CD4-positive, CD25-positive, alpha-beta regulatory T cell (primary cell): Measurements from ENCODE around the gene NCBP3. TPM values are rescaled to one million over a fixed set of nuclear protein-coding genes. Genes with fewer than 3 reads are reported as not detected.
"Not testable (repeated sequence)": the region's sequence is repeated elsewhere in the genome, so short reads cannot be mapped to it uniquely, and the experiment has no call there.

ENCODE experiments used
- ATAC-seq, 2 donors: fragments of 150-1000 bp; cut with Tn5 transposase; one replicate each; pipeline ENCODE4 v1.10.0; 2021; ENCODE audit warnings: low read depth in 2 of 2, moderate number of reproducible peaks in 2 of 2, moderate library complexity in 1 of 2
- DNase-seq, 3 donors: peaks; one replicate each; pipeline versions ENCODE4 v3.0.0 to v3.0.0-alpha.2; 2012 to 2022; ENCODE audit warnings: mixed read lengths in 1 of 3
- H3K27ac ChIP-seq: one replicate; pipeline ENCODE4 v1.7.0; 2013; ENCODE audit warnings: mild to moderate bottlenecking, low read length; ENCODE audit not compliant: insufficient read depth, poor library complexity, severe bottlenecking
- H3K27me3 ChIP-seq: one replicate; pipeline ENCODE4 v1.7.0; 2013; ENCODE audit warnings: low read length; ENCODE audit not compliant: control insufficient read depth, insufficient read depth
- H3K36me3 ChIP-seq: one replicate; pipeline ENCODE4 v1.7.0; 2013; ENCODE audit warnings: mild to moderate bottlenecking, low read length, moderate library complexity; ENCODE audit not compliant: control insufficient read depth, insufficient read depth
- H3K4me1 ChIP-seq: 2 replicates; pipeline ENCODE4 v1.7.0; 2013; ENCODE audit warnings: mild to moderate bottlenecking, low read length; ENCODE audit not compliant: insufficient read depth, control insufficient read depth, poor library complexity, severe bottlenecking
- H3K4me3 ChIP-seq: one replicate; pipeline ENCODE4 v1.7.0; 2013; ENCODE audit warnings: low read depth, mild to moderate bottlenecking, low read length, moderate library complexity
- H3K9me3 ChIP-seq, 2 experiments: 1 replicate in 1 of 2; 2 replicates in 1 of 2; pipeline ENCODE4 v1.7.0; 2013; ENCODE audit warnings: low read length in 2 of 2, mild to moderate bottlenecking in 1 of 2, moderate library complexity in 1 of 2; ENCODE audit not compliant: control insufficient read depth in 2 of 2
- H3K27ac Mint-ChIP-seq, 3 donors: one replicate each; pipeline ENCODE4 v1.8.0; 2020 to 2022; ENCODE audit warnings: mild to moderate bottlenecking in 3 of 3, mixed read lengths in 3 of 3, moderate library complexity in 2 of 3
- H3K27me3 Mint-ChIP-seq: one replicate; pipeline ENCODE4 v1.8.0; 2022; ENCODE audit warnings: mild to moderate bottlenecking, mixed read lengths
- H3K36me3 Mint-ChIP-seq: one replicate; pipeline ENCODE4 v1.8.0; 2020; ENCODE audit warnings: mixed read lengths
- H3K4me1 Mint-ChIP-seq, 4 donors: one replicate each; pipeline ENCODE4 v1.8.0; 2020 to 2022; ENCODE audit warnings: mixed read lengths in 4 of 4, mild to moderate bottlenecking in 1 of 4
- H3K4me3 Mint-ChIP-seq, 4 donors: one replicate each; pipeline ENCODE4 v1.8.0; 2020 to 2022; ENCODE audit warnings: mild to moderate bottlenecking in 4 of 4, mixed read lengths in 4 of 4, moderate library complexity in 3 of 4
- H3K9me3 Mint-ChIP-seq, 7 donors: one replicate each; pipeline ENCODE4 v1.8.0; 2020 to 2022; ENCODE audit warnings: mixed read lengths in 7 of 7, mild to moderate bottlenecking in 3 of 7, moderate library complexity in 2 of 7
- polyA plus RNA-seq, 4 donors: library from polyadenylated mRNA; unstranded; fragments of 300-500 nt; fragmentation: Illumina TruSeq; gene quantifications; one replicate each; pipeline ENCODE4 v1.2.3, GENCODE V29; 2021
- total RNA-seq: library from RNA; stranded (reverse); gene quantifications from one replicate; pipeline ENCODE4 v1.2.3, GENCODE V29; 2022

Gene NCBP3
- total and polyA plus RNA-seq, 5 donors from 2014 or later: 10.5 to 46.0 (median 12.8) TPM

- not testable (repeated sequence) for DNase-seq, H3K27me3 ChIP-seq, H3K27me3 Mint-ChIP-seq, H3K27ac Mint-ChIP-seq, H3K4me3 ChIP-seq, H3K9me3 ChIP-seq, H3K27ac ChIP-seq, H3K36me3 ChIP-seq, H3K36me3 Mint-ChIP-seq, ATAC-seq, H3K4me3 Mint-ChIP-seq, H3K9me3 Mint-ChIP-seq
- peaks cover 4 to 37% (median 16%) of the 10 kb centered on the region in 4 donors for H3K4me1 Mint-ChIP-seq
- H3K4me1 ChIP-seq: peaks cover 21% of the 10 kb centered on the region
These were observed 51.9 kb downstream of the NCBP3 start for GRCh38 chr17:3794152-3794551.

GRCh38 chr17:3793258-3793657, 52.8 kb downstream of the NCBP3 start:
- not testable (repeated sequence) for H3K4me3 ChIP-seq, H3K27ac ChIP-seq, H3K27me3 ChIP-seq, DNase-seq, H3K4me3 Mint-ChIP-seq, H3K9me3 Mint-ChIP-seq, H3K9me3 ChIP-seq, H3K36me3 ChIP-seq, H3K36me3 Mint-ChIP-seq, ATAC-seq, H3K27ac Mint-ChIP-seq, H3K27me3 Mint-ChIP-seq
- peaks cover 4 to 36% (median 17%) of the 10 kb centered on the region in 4 donors for H3K4me1 Mint-ChIP-seq
- H3K4me1 ChIP-seq: peaks cover 23% of the 10 kb centered on the region

- no peak overlapping the region for H3K4me3 ChIP-seq
- Mint-ChIP-seq H3K9me3 (no peaks in the 10 kb centered on the region), H3K36me3 (no peaks in the 10 kb centered on the region), H3K4me1 (peaks cover 4 to 37% (median 20%) of the 10 kb centered on the region in 4 donors), H3K27ac (peak overlapping the region in 1 of 3 donors; percentile 59), H3K27me3 (peaks cover 4% of the 10 kb centered on the region), H3K4me3 (no peak overlapping the region)
- H3K9me3 ChIP-seq: no peaks in the 10 kb centered on the region
- ATAC-seq (no peak), DNase-seq (no peak)
- no peaks in the 10 kb centered on the region for H3K36me3 ChIP-seq
- H3K4me1 ChIP-seq: peaks cover 25% of the 10 kb centered on the region
- no peaks in the 10 kb centered on the region for H3K27me3 ChIP-seq
- H3K27ac ChIP-seq: no peak overlapping the region
These were observed 53.6 kb downstream of the NCBP3 start for GRCh38 chr17:3792481-3792880.

GRCh38 chr17:3788200-3788599, 57.8 kb downstream of the NCBP3 start:
- Histone ChIP-seq H3K27ac (no peak overlapping the region), H3K36me3 (no peaks in the 10 kb centered on the region)

GRCh38 chr17:3785323-3785722, 60.7 kb downstream of the NCBP3 start:
- H3K4me1 Mint-ChIP-seq: peaks cover 0 to 15% (median 7%) of the 10 kb centered on the region in 4 donors
- not testable (repeated sequence) for H3K4me1 ChIP-seq, H3K9me3 Mint-ChIP-seq, H3K4me3 Mint-ChIP-seq, DNase-seq, ATAC-seq, H3K9me3 ChIP-seq, H3K27ac Mint-ChIP-seq, H3K36me3 ChIP-seq, H3K27me3 Mint-ChIP-seq, H3K27me3 ChIP-seq, H3K4me3 ChIP-seq, H3K36me3 Mint-ChIP-seq, H3K27ac ChIP-seq

More at GRCh38 chr17:3788200-3788599, 57.8 kb downstream of the NCBP3 start:
- Mint-ChIP-seq H3K27ac (no peak overlapping the region), H3K27me3 (peaks cover 8% of the 10 kb centered on the region), H3K4me1 (peaks cover 0 to 18% (median 11%) of the 10 kb centered on the region in 4 donors), H3K9me3 (no peaks in the 10 kb centered on the region), H3K4me3 (no peak overlapping the region), H3K36me3 (no peaks in the 10 kb centered on the region)
- no peak overlapping the region for H3K4me3 ChIP-seq
- ATAC-seq (no peak), DNase-seq (peak in 1 of 3 donors; percentile 36)
- H3K9me3 ChIP-seq: no peaks in the 10 kb centered on the region
- H3K4me1 ChIP-seq: peaks cover 4% of the 10 kb centered on the region
- H3K27me3 ChIP-seq: no peaks in the 10 kb centered on the region

GRCh38 chr17:3782751-3783150, 63.3 kb downstream of the NCBP3 start:
- H3K9me3 Mint-ChIP-seq: no peaks in the 10 kb centered on the region
- H3K27ac Mint-ChIP-seq: no peak overlapping the region
- H3K27me3 Mint-ChIP-seq: peaks cover 4% of the 10 kb centered on the region
- Histone ChIP-seq H3K4me3 (no peak overlapping the region), H3K36me3 (no peaks in the 10 kb centered on the region), H3K4me1 (no peaks in the 10 kb centered on the region), H3K27me3 (no peaks in the 10 kb centered on the region), H3K27ac (no peak overlapping the region), H3K9me3 (no peaks in the 10 kb centered on the region)
- no peak overlapping the region for H3K4me3 Mint-ChIP-seq
- ATAC-seq (no peak), DNase-seq (no peak)
- H3K4me1 Mint-ChIP-seq: peaks cover 0 to 9% (median under 1%) of the 10 kb centered on the region in 4 donors
- H3K36me3 Mint-ChIP-seq: no peaks in the 10 kb centered on the region

GRCh38 chr17:3780986-3781385, 65.1 kb downstream of the NCBP3 start:
- ATAC-seq (no peak), DNase-seq (no peak)
- no peak overlapping the region for H3K4me3 ChIP-seq
- Mint-ChIP-seq H3K36me3 (no peaks in the 10 kb centered on the region), H3K9me3 (no peaks in the 10 kb centered on the region), H3K27ac (no peak overlapping the region), H3K4me1 (peaks cover 0 to 7% (median under 1%) of the 10 kb centered on the region in 4 donors), H3K27me3 (peaks cover 4% of the 10 kb centered on the region), H3K4me3 (no peak overlapping the region)
- no peaks in the 10 kb centered on the region for H3K36me3 ChIP-seq
- no peaks in the 10 kb centered on the region for H3K9me3 ChIP-seq
- H3K27me3 ChIP-seq: no peaks in the 10 kb centered on the region
- no peak overlapping the region for H3K27ac ChIP-seq
- no peaks in the 10 kb centered on the region for H3K4me1 ChIP-seq

- no peaks in the 10 kb centered on the region for H3K9me3 Mint-ChIP-seq
- Histone ChIP-seq H3K36me3 (no peaks in the 10 kb centered on the region), H3K27ac (no peak overlapping the region), H3K4me3 (no peak overlapping the region), H3K9me3 (no peaks in the 10 kb centered on the region), H3K4me1 (no peaks in the 10 kb centered on the region), H3K27me3 (no peaks in the 10 kb centered on the region)
- no peak for DNase-seq
- H3K27me3 Mint-ChIP-seq: no peaks in the 10 kb centered on the region
- H3K4me3 Mint-ChIP-seq: no peak overlapping the region
- ATAC-seq: no peak
- H3K4me1 Mint-ChIP-seq: peaks cover 0 to 2% (median 0%) of the 10 kb centered on the region in 4 donors
- no peaks in the 10 kb centered on the region for H3K36me3 Mint-ChIP-seq
- no peak overlapping the region for H3K27ac Mint-ChIP-seq
These were observed 68.5 kb downstream of the NCBP3 start for GRCh38 chr17:3777366-3778120.
